NCI-H2196 treated with DMSO at 0.1 percent for 48 hours (cell line): ENCODE data around the gene PAPOLA.
A peak's percentile ranks its signal among the peaks of the same experiment; 100 is the strongest.

ENCODE experiments used
- DNase-seq: peaks from one replicate; lab custom pipeline; 2025; ENCODE audit not compliant: unreplicated experiment; lab: John Stamatoyannopoulos, UW

The PAPOLA gene

GRCh38 chr14:96564389-96564788, 62.2 kb downstream of the PAPOLA start:
- DNase-seq = no peak

GRCh38 chr14:96565811-96566210, 63.6 kb downstream of the PAPOLA start:
- no peak for DNase-seq

- DNase-seq = no peak
Observed at GRCh38 chr14:96567289-96567899, 65.2 kb downstream of the PAPOLA start.

- DNase-seq = no peak
Observed at GRCh38 chr14:96568621-96569020, 66.4 kb downstream of the PAPOLA start.

GRCh38 chr14:96571311-96571710, 69.1 kb downstream of the PAPOLA start:
- no peak for DNase-seq

GRCh38 chr14:96573473-96574100, 71.4 kb downstream of the PAPOLA start:
- DNase-seq = no peak

- no peak for DNase-seq
Observed at GRCh38 chr14:96574171-96574632, 72.0 kb downstream of the PAPOLA start.

GRCh38 chr14:96574633-96575632, 72.8 kb downstream of the PAPOLA start:
- peak; percentile 40 for DNase-seq

GRCh38 chr14:96576359-96576758, 74.2 kb downstream of the PAPOLA start:
- DNase-seq = no peak

- DNase-seq = no peak
Observed at GRCh38 chr14:96576937-96577336, 74.8 kb downstream of the PAPOLA start.

- no peak for DNase-seq
Observed at GRCh38 chr14:96578619-96579018, 76.4 kb downstream of the PAPOLA start.

- DNase-seq = no peak
Observed at GRCh38 chr14:96579358-96579757, 77.2 kb downstream of the PAPOLA start.

- no peak for DNase-seq
Observed at GRCh38 chr14:96579855-96580254, 77.7 kb downstream of the PAPOLA start.

- no peak for DNase-seq
Observed at GRCh38 chr14:96580566-96580965, 78.4 kb downstream of the PAPOLA start.

GRCh38 chr14:96581026-96581425, 78.8 kb downstream of the PAPOLA start:
- no peak for DNase-seq

GRCh38 chr14:96581902-96582301, 79.7 kb downstream of the PAPOLA start:
- no peak for DNase-seq

- no peak for DNase-seq
Observed at GRCh38 chr14:96582411-96582961, 80.3 kb downstream of the PAPOLA start.

GRCh38 chr14:96582995-96583394, 80.8 kb downstream of the PAPOLA start:
- DNase-seq = no peak

- no peak for DNase-seq
Observed at GRCh38 chr14:96583569-96584041, 81.4 kb downstream of the PAPOLA start.

GRCh38 chr14:96584199-96584906, 82.2 kb downstream of the PAPOLA start:
- no peak for DNase-seq
